ENCODE results near the gene CDC20B. TPM values are rescaled to one million over a fixed set of nuclear protein-coding genes. Genes with fewer than 3 reads are reported as not detected.
A peak's percentile ranks its signal among the peaks of the same experiment; 100 is the strongest.

CDC20B gene
- total RNA-seq, 3 donors from 2014 or later (not counting 1 experiment from before 2014, with no cell fraction given), result not detected

GRCh38 chr5:55104946-55105701 is 67.9 kb downstream of the CDC20B start:
- intact Hi-C loops (cut with micrococcal nuclease), result loop anchor here (1.0 to 5.0 kb wide), 5 partner anchors 33 to 458 kb away; partner anchors contain the start of gene GZMK
- H3K4me1 Mint-ChIP-seq, result peaks cover 84 to 85% of the 10 kb centered on the region in 2 donors
- H3K9me3 ChIP-seq (ENCODE audit: control insufficient read depth, insufficient read depth, low read length), result no peaks in the 10 kb centered on the region
- peak overlapping the region; percentile 92 to 96 for H3K27ac Mint-ChIP-seq
- H3K36me3 ChIP-seq (ENCODE audit: control insufficient read depth, insufficient read depth, low read length), result peaks cover 39% of the 10 kb centered on the region
- H3K27me3 Mint-ChIP-seq (ENCODE audit: low read depth in 2 of 2), result no peaks in the 10 kb centered on the region
- 30% methylated on average over 5 of the region's 5 CpGs for WGBS (ENCODE audit: insufficient coverage)
- H3K4me3 Mint-ChIP-seq, result peak overlapping the region; percentile 94
- no peaks in the 10 kb centered on the region for H3K27me3 ChIP-seq (ENCODE audit: control insufficient read depth, insufficient read depth, low read length)
- peaks cover 39% of the 10 kb centered on the region for H3K36me3 Mint-ChIP-seq
- peaks cover 22% of the 10 kb centered on the region for H3K4me1 ChIP-seq (ENCODE audit: control insufficient read depth, insufficient read depth, low read length)
- peak overlapping the region; percentile 71 for H3K4me3 ChIP-seq (ENCODE audit: low read length)
- H3K9me3 Mint-ChIP-seq, result no peaks in the 10 kb centered on the region
- TF ChIP-seq CTCF (IDR thresholded peaks at IDR 0.05), result no peak
- DNase-seq (no peak), ATAC-seq (peak in 1 of 3 donors; percentile 36)
- H3K27ac ChIP-seq (ENCODE audit: low read length), result peak overlapping the region; percentile 87

GRCh38 chr5:55104036-55104772 is 68.8 kb downstream of the CDC20B start:
- Histone ChIP-seq H3K4me1 (ENCODE audit: control insufficient read depth, insufficient read depth, low read length) (peaks cover 21% of the 10 kb centered on the region), H3K27ac (ENCODE audit: low read length) (peak overlapping the region; percentile 87), H3K9me3 (ENCODE audit: control insufficient read depth, insufficient read depth, low read length) (no peaks in the 10 kb centered on the region), H3K27me3 (ENCODE audit: control insufficient read depth, insufficient read depth, low read length) (no peaks in the 10 kb centered on the region), H3K4me3 (ENCODE audit: low read length) (peak overlapping the region; percentile 71), H3K36me3 (ENCODE audit: control insufficient read depth, insufficient read depth, low read length) (peaks cover 30% of the 10 kb centered on the region)
- Mint-ChIP-seq H3K4me3 (peak overlapping the region; percentile 94), H3K27me3 (ENCODE audit: low read depth in 2 of 2) (no peaks in the 10 kb centered on the region), H3K4me1 (peaks cover 80 to 85% of the 10 kb centered on the region in 2 donors), H3K27ac (peak overlapping the region; percentile 92 to 96), H3K36me3 (peaks cover 37% of the 10 kb centered on the region), H3K9me3 (peaks cover 0 to 3% of the 10 kb centered on the region in 2 donors)
- DNase-seq (peak in 1 of 2 donors; percentile 49), ATAC-seq (peak in 2 of 3 donors; percentile 34 to 38)
- 40% methylated on average over 2 of the region's 2 CpGs for WGBS (ENCODE audit: insufficient coverage)
- intact Hi-C loops (cut with micrococcal nuclease), result loop anchor here (1.0 to 5.0 kb wide), 5 partner anchors 32 to 457 kb away; partner anchors contain the start of gene GZMK
- TF ChIP-seq CTCF (IDR thresholded peaks at IDR 0.05), result no peak

GRCh38 chr5:55102348-55102747 is 70.6 kb downstream of the CDC20B start, which contains the start of gene GZMA:
Gene GZMA, plus strand, starts transcription at chr5:55102646. Its CDS starts 37 bp downstream, at chr5:55102683.
- H3K27ac ChIP-seq (ENCODE audit: low read length), result peak within 1 kb of the TSS; percentile 87
- no peak for TF ChIP-seq CTCF (IDR thresholded peaks at IDR 0.05)
- peak; percentile 33 to 79 for DNase-seq
- 15% methylated on average over 3 of the region's 3 CpGs for WGBS (ENCODE audit: insufficient coverage)
- H3K9me3 ChIP-seq (ENCODE audit: control insufficient read depth, insufficient read depth, low read length), result no peaks in the 10 kb centered on the region
- H3K36me3 Mint-ChIP-seq, result peaks cover 21% of the 10 kb centered on the region
- peaks cover 11% of the 10 kb centered on the region for H3K36me3 ChIP-seq (ENCODE audit: control insufficient read depth, insufficient read depth, low read length)
- peak; percentile 37 to 56 (median 54) for ATAC-seq
- peaks cover 79 to 85% of the 10 kb centered on the region in 2 donors for H3K4me1 Mint-ChIP-seq
- peaks cover 15% of the 10 kb centered on the region for H3K4me1 ChIP-seq (ENCODE audit: control insufficient read depth, insufficient read depth, low read length)
- H3K4me3 Mint-ChIP-seq, result peak within 1 kb of the TSS; percentile 94
- H3K4me3 ChIP-seq (ENCODE audit: low read length), result peak within 1 kb of the TSS; percentile 71
- no peaks in the 10 kb centered on the region for H3K27me3 ChIP-seq (ENCODE audit: control insufficient read depth, insufficient read depth, low read length)
- no peaks in the 10 kb centered on the region for H3K27me3 Mint-ChIP-seq (ENCODE audit: low read depth in 2 of 2)
- intact Hi-C loops (cut with micrococcal nuclease), result loop anchor here (1.0 to 5.0 kb wide), 6 partner anchors 40 to 455 kb away; partner anchors contain the start of gene GZMK
- peaks cover 5% of the 10 kb centered on the region in 2 donors for H3K9me3 Mint-ChIP-seq
- H3K27ac Mint-ChIP-seq, result peak within 1 kb of the TSS; percentile 92 to 96

Data from natural killer cell (primary cell).